Spleen (tissue), 11 donors: Measurements from ENCODE around the gene SLC25A6. TPM values are rescaled to one million over a fixed set of nuclear protein-coding genes. Genes with fewer than 3 reads are reported as not detected.
"Not testable (repeated sequence)": the region's sequence is repeated elsewhere in the genome, so short reads cannot be mapped to it uniquely, and the experiment has no call there.

Experiments used
- DNase-seq: peaks from one replicate; pipeline ENCODE4 v3.0.0-alpha.2; 2020
- H3K27ac ChIP-seq, 8 donors: fragments of 200-600 bp; sonication (generic) in 7 of 8; 1 replicate in 4 of 8; 2 replicates in 4 of 8; pipeline versions ENCODE4 v1.5.0 to v1.8.0; 2016 to 2021; ENCODE audit warnings: inconsistent platforms in 4 of 8, mild to moderate bottlenecking in 4 of 8, moderate library complexity in 1 of 8
- H3K27me3 ChIP-seq, 7 donors: fragments of 200-600 bp; sonication (generic) in 6 of 7; replicated peaks in 1 of 7; 1 replicate in 4 of 7; 2 replicates in 3 of 7; pipeline versions ENCODE4 v1.5.0 to v1.8.0; 2016 to 2021; ENCODE audit warnings: inconsistent platforms in 3 of 7, mild to moderate bottlenecking in 1 of 7
- H3K36me3 ChIP-seq, 6 donors: fragments of 200-600 bp; sonication (generic) in 5 of 6; 1 replicate in 4 of 6; 2 replicates in 2 of 6; pipeline versions ENCODE4 v1.5.0 to v1.8.0; 2016 to 2021; ENCODE audit warnings: inconsistent platforms in 2 of 6
- H3K4me1 ChIP-seq, 6 donors: fragments of 200-600 bp; sonication (generic) in 5 of 6; 1 replicate in 3 of 6; 2 replicates in 3 of 6; pipeline versions ENCODE4 v1.5.0 to v1.8.0; 2016 to 2021; ENCODE audit warnings: inconsistent platforms in 3 of 6
- H3K4me3 ChIP-seq, 8 donors: fragments of 200-600 bp; sonication (generic) in 7 of 8; 1 replicate in 4 of 8; 2 replicates in 4 of 8; pipeline versions ENCODE4 v1.5.0 to v1.8.0; 2016 to 2021; ENCODE audit warnings: inconsistent platforms in 4 of 8, mild to moderate bottlenecking in 4 of 8, moderate library complexity in 2 of 8
- H3K9me3 ChIP-seq, 8 donors: fragments of 200-600 bp; sonication (generic) in 7 of 8; 1 replicate in 4 of 8; 2 replicates in 4 of 8; pipeline versions ENCODE4 v1.5.0 to v1.8.0; 2016 to 2021; ENCODE audit warnings: inconsistent platforms in 4 of 8
- CTCF ChIP-seq, 11 experiments: fragments of 200-600 bp in 7 of 11; fragments of 450-650 bp in 4 of 11; sonication (generic) in 4 of 11; IDR thresholded peaks in 8 of 11; conservative IDR thresholded peaks in 3 of 11; 1 replicate in 7 of 11; 2 replicates in 4 of 11; pipeline versions ENCODE4 v1.4.0 to v1.8.0; 2016 to 2021; ENCODE audit warnings: antibody characterized with exemption in 11 of 11, inconsistent platforms in 4 of 11, mild to moderate bottlenecking in 1 of 11
- POLR2A ChIP-seq, 3 donors: fragments of 450-650 bp; IDR thresholded peaks; one replicate each; pipeline ENCODE4 v1.5.1; 2017; ENCODE audit warnings: antibody characterized with exemption in 3 of 3, mild to moderate bottlenecking in 1 of 3
- POLR2AphosphoS5 ChIP-seq, 3 donors: sonication (generic); formaldehyde crosslinking; IDR thresholded peaks; one replicate each; pipeline ENCODE4 v1.5.1; 2017; ENCODE audit warnings: antibody characterized with exemption in 3 of 3
- WGBS, 5 donors: extraction: QIAGEN DNeasy Blood & Tissue Kit in 3 of 5; methylation state at CpG; one replicate each; pipeline versions ENCODE4 v1.1.5 to v1.1.7; 2013 to 2018; 5-methylcytosine and 5-hydroxymethylcytosine counted together
- intact Hi-C: fragments of 100-400 bp; cut with DNase I; formaldehyde crosslinking; loops from one replicate; pipeline ENCODE4 v1.15.0; 2023; ENCODE audit warnings: low total_unique reads
- polyA plus RNA-seq, 3 donors: library from polyadenylated mRNA; stranded (reverse); fragments of 200-250 nt; gene quantifications; one replicate each; pipeline ENCODE4 v1.2.1, GENCODE V29; 2013
- total RNA-seq, 7 donors: library from RNA; depleted of rRNA in 3 of 7; stranded (reverse); fragments of >200 nt in 3 of 7; fragmentation: NEBNext Ultra II Directional in 4 of 7; extraction: Animal tissue kit (Norgen Biotek cat#: 25700) in 4 of 7; gene quantifications; one replicate each; pipeline versions ENCODE4 v1.1.0 to v1.2.1, GENCODE V29; 2016 to 2021
- donor health status: healthy with polysubstance abuse.
- donor health status: DM: no; HTN: no; CAD: no; lungs with moderate emphysema.
- donor health status: DM: no; HTN: no; CAD: no.
- donor health status: Bipolar disorder and iron deficiency.
- donor health status: healthy.
- donor health status: DM: no; HTN: no; CAD: no.
- donor health status: DM: yes; HTN: yes; CAD: no.

SLC25A6 gene
- total and polyA plus RNA-seq, 10 donors = 255 to 443 (median 305) TPM

GRCh38 chrX:1378306-1378759 lies 13.6 kb downstream of the SLC25A6 start:
- Histone ChIP-seq H3K27ac (no peak overlapping the region), H3K9me3 (no peaks in the 10 kb centered on the region), H3K4me3 (no peak overlapping the region), H3K4me1 (peaks cover 0 to 4% (median 0%) of the 10 kb centered on the region in 6 donors), H3K36me3 (peaks cover 0 to 17% (median 3%) of the 10 kb centered on the region in 6 donors), H3K27me3 (no peaks in the 10 kb centered on the region)
- intact Hi-C loops = no loop called here
- WGBS, 5 donors = 89 to 95% (median 92%) methylated on average over 14 to 24 of the region's 24 CpGs
- no peak for DNase-seq
- no peak for TF ChIP-seq POLR2A (IDR thresholded peaks at IDR 0.05)
- peak in 2 of 3 donors; percentile 30 to 69 for TF ChIP-seq POLR2AphosphoS5 (IDR thresholded peaks at IDR 0.05)
- no peak for TF ChIP-seq CTCF (IDR thresholded peaks at IDR 0.05 in 8 of 11, conservative IDR thresholded peaks at IDR 0.05 in 3 of 11)

- 81 to 91% (median 83%) methylated on average over 4 of the region's 4 CpGs for WGBS, 5 donors
- intact Hi-C loops = no loop called here
- Histone ChIP-seq H3K9me3 (no peaks in the 10 kb centered on the region), H3K36me3 (peaks cover 0 to 25% (median 6%) of the 10 kb centered on the region in 6 donors), H3K27ac (no peak overlapping the region), H3K27me3 (no peaks in the 10 kb centered on the region), H3K4me1 (no peaks in the 10 kb centered on the region), H3K4me3 (no peak overlapping the region)
- DNase-seq = no peak
- no peak for TF ChIP-seq POLR2A (IDR thresholded peaks at IDR 0.05)
- no peak for TF ChIP-seq POLR2AphosphoS5 (IDR thresholded peaks at IDR 0.05)
- TF ChIP-seq CTCF (IDR thresholded peaks at IDR 0.05 in 8 of 11, conservative IDR thresholded peaks at IDR 0.05 in 3 of 11) = no peak
These were observed 23.6 kb downstream of the SLC25A6 start for GRCh38 chrX:1368385-1368698.

- 94 to 100% (median 98%) methylated on average over 10 to 62 of the region's 63 CpGs; no CpG with 5 or more reads in 1 of the 5 donors for WGBS, 5 donors
- H3K4me3 ChIP-seq, DNase-seq, H3K4me1 ChIP-seq, H3K9me3 ChIP-seq, H3K27ac ChIP-seq, H3K27me3 ChIP-seq, intact Hi-C loops: not testable (repeated sequence)
- peaks cover 0 to 40% (median 8%) of the 10 kb centered on the region in 6 donors for H3K36me3 ChIP-seq
These were observed 25.6 kb downstream of the SLC25A6 start for GRCh38 chrX:1366363-1366762.

- no peak for TF ChIP-seq POLR2A (IDR thresholded peaks at IDR 0.05)
- no peak for TF ChIP-seq CTCF (IDR thresholded peaks at IDR 0.05 in 8 of 11, conservative IDR thresholded peaks at IDR 0.05 in 3 of 11)
- TF ChIP-seq POLR2AphosphoS5 (IDR thresholded peaks at IDR 0.05) = no peak
- 85 to 98% (median 94%) methylated on average over 2 of the region's 2 CpGs for WGBS, 5 donors
- peaks cover 0 to 55% (median 19%) of the 10 kb centered on the region in 6 donors for H3K36me3 ChIP-seq
- no peak overlapping the region for H3K27ac ChIP-seq
- H3K4me1 ChIP-seq = no peaks in the 10 kb centered on the region
- no peak overlapping the region for H3K4me3 ChIP-seq
- peaks cover 0 to 17% (median 13%) of the 10 kb centered on the region in 8 donors for H3K9me3 ChIP-seq
- no peak for DNase-seq
- no peaks in the 10 kb centered on the region for H3K27me3 ChIP-seq
- intact Hi-C loops = no loop called here
These were observed 30.0 kb downstream of the SLC25A6 start for GRCh38 chrX:1361910-1362309.

DNA sequence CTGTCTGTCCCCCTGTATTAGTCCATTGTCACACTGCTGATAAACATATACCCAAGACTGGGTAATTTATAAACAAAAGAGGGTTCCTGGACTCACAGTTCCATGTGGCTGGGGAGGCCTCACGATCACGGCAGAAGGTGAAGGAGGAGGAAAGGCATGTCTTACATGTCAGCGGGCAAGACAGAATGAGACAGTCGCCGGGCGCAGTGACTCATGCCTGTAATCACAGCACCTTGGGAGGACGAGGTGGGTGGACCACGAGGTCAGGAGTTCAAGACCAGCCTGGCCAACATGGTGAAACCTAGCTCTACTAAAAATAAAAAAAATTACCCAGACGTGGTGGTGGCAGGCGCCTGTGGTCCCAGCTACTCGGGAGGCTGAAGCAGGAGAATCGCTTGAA lies 30.6 kb downstream of the SLC25A6 start:
- DNase-seq = no peak
- Histone ChIP-seq H3K27ac (no peak overlapping the region), H3K4me3 (no peak overlapping the region), H3K36me3 (peaks cover 0 to 55% (median 19%) of the 10 kb centered on the region in 6 donors), H3K27me3 (no peaks in the 10 kb centered on the region), H3K9me3 (peaks cover 0 to 17% (median 13%) of the 10 kb centered on the region in 8 donors), H3K4me1 (no peaks in the 10 kb centered on the region)
- TF ChIP-seq POLR2A (IDR thresholded peaks at IDR 0.05) = no peak
- TF ChIP-seq POLR2AphosphoS5 (IDR thresholded peaks at IDR 0.05) = no peak
- WGBS, 5 donors = 82 to 85% (median 84%) methylated on average over 12 of the region's 12 CpGs
- intact Hi-C loops = no loop called here
